Esophagus muscularis mucosa (tissue), 4 donors: ENCODE measurements around the gene TNP2. TPM values are rescaled to one million over a fixed set of nuclear protein-coding genes. Genes with fewer than 3 reads are reported as not detected.

ENCODE experiments used
- DNase-seq: peaks from one replicate; pipeline ENCODE4 v3.0.0-alpha.2; 2017; ENCODE audit errors: extremely low spot score
- H3K27ac ChIP-seq, 4 donors: fragments of 200-600 bp; sonication (generic); replicated peaks in 1 of 4; 1 replicate in 3 of 4; 2 replicates in 1 of 4; pipeline ENCODE4 v1.5.1; 2016 to 2019; ENCODE audit warnings: mild to moderate bottlenecking in 1 of 4
- H3K27me3 ChIP-seq, 4 donors: fragments of 200-600 bp; sonication (generic); one replicate each; pipeline versions ENCODE4 v1.5.1 to v1.6.0; 2016 to 2019
- H3K36me3 ChIP-seq, 4 donors: fragments of 200-600 bp; sonication (generic); one replicate each; pipeline ENCODE4 v1.5.1; 2016 to 2019
- H3K4me1 ChIP-seq, 4 donors: fragments of 200-600 bp; sonication (generic); one replicate each; pipeline ENCODE4 v1.5.1; 2016 to 2019
- H3K4me3 ChIP-seq, 4 donors: fragments of 200-600 bp; sonication (generic); 1 replicate in 2 of 4; 2 replicates in 2 of 4; pipeline ENCODE4 v1.5.1; 2016 to 2019; ENCODE audit warnings: mild to moderate bottlenecking in 4 of 4, moderate library complexity in 1 of 4
- H3K9me3 ChIP-seq, 4 donors: fragments of 200-600 bp; sonication (generic); 1 replicate in 3 of 4; 2 replicates in 1 of 4; pipeline ENCODE4 v1.5.1; 2016 to 2019
- EP300 ChIP-seq: sonication (generic); formaldehyde crosslinking; IDR thresholded peaks from one replicate; pipeline ENCODE4 v1.6.1; 2017; ENCODE audit warnings: antibody characterized with exemption
- POLR2A ChIP-seq: fragments of 450-650 bp; IDR thresholded peaks from one replicate; pipeline ENCODE4 v1.6.1; 2017; ENCODE audit warnings: antibody characterized with exemption, moderate library complexity, mild to moderate bottlenecking, low read depth
- POLR2AphosphoS5 ChIP-seq, 2 donors: sonication (generic); formaldehyde crosslinking; IDR thresholded peaks; one replicate each; pipeline ENCODE4 v1.6.1; 2017; ENCODE audit warnings: antibody characterized with exemption in 2 of 2
- WGBS: methylation state at CpG from one replicate; pipeline ENCODE4 v1.1.5; 2018; 5-methylcytosine and 5-hydroxymethylcytosine counted together
- intact Hi-C: fragments of 100-400 bp; cut with DNase I; formaldehyde crosslinking; loops from one replicate; pipeline ENCODE4 v1.15.1; 2023
- total RNA-seq, 4 donors: library from RNA; depleted of rRNA; stranded (reverse); fragments of >200 nt; gene quantifications; one replicate each; pipeline versions ENCODE4 v1.1.0 to v1.2.1, GENCODE V29; 2016
- TF ChIP-seq, protein P1 (sequence below), 3 experiments: fragments of 200-600 bp in 2 of 3; fragments of 450-650 bp in 1 of 3; sonication (generic) in 2 of 3; IDR thresholded peaks; one replicate each; pipeline ENCODE4 v1.5.1; 2017 to 2019; ENCODE audit warnings: antibody characterized with exemption in 3 of 3, mild to moderate bottlenecking in 2 of 3, moderate library complexity in 1 of 3

Gene TNP2
- total RNA-seq, 4 donors from 2014 or later: not detected

DNA sequence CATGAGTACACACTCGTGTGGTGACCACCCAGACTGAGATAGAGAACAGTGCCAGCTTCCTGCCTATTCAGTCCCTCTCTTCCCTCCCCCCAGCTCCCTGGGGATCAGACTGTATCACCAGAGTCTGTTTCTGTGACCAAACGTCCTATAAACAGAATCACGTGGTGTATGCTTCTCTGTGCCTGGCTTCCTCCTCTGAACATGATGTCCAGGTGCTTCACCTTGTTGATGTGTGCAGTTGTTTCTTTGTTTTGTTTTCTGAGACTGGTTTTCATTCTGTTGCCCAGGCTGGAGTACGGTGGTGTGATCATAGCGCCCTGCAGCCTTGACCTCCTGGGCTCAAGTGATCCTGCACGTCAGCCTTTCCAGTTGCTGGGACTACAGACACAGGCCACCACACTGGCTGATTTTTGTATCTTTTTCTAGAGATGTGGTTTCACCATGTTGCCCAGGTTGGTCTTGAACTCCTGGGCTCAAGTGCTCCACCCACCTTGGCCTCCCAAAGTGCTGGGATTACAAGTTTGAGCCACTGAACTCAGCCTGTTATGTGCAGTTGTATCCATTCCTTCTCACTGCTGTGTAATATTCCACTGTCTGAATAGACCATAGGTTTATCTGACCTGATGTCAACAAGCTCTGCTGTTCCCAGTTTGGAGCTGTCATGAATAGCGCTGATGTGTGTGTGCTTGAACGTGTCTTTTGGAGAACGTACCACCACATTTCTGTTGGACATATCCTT is 40.9 kb upstream of the TNP2 start:
- intact Hi-C loops: no loop called here
- no peaks in the 10 kb centered on the region for H3K9me3 ChIP-seq
- peaks cover 0 to 9% (median 3%) of the 10 kb centered on the region in 4 donors for H3K4me1 ChIP-seq
- H3K4me3 ChIP-seq: no peak overlapping the region
- DNase-seq: no peak
- 72% methylated on average over 9 of the region's 9 CpGs for WGBS
- TF ChIP-seq POLR2AphosphoS5 (IDR thresholded peaks at IDR 0.05) (no peak), POLR2A (no peak), EP300 (no peak)
- TF ChIP-seq, protein P1, sequence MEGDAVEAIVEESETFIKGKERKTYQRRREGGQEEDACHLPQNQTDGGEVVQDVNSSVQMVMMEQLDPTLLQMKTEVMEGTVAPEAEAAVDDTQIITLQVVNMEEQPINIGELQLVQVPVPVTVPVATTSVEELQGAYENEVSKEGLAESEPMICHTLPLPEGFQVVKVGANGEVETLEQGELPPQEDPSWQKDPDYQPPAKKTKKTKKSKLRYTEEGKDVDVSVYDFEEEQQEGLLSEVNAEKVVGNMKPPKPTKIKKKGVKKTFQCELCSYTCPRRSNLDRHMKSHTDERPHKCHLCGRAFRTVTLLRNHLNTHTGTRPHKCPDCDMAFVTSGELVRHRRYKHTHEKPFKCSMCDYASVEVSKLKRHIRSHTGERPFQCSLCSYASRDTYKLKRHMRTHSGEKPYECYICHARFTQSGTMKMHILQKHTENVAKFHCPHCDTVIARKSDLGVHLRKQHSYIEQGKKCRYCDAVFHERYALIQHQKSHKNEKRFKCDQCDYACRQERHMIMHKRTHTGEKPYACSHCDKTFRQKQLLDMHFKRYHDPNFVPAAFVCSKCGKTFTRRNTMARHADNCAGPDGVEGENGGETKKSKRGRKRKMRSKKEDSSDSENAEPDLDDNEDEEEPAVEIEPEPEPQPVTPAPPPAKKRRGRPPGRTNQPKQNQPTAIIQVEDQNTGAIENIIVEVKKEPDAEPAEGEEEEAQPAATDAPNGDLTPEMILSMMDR (IDR thresholded peaks at IDR 0.05): no peak
- H3K36me3 ChIP-seq: no peaks in the 10 kb centered on the region
- H3K27me3 ChIP-seq: no peaks in the 10 kb centered on the region
- no peak overlapping the region for H3K27ac ChIP-seq

DNA sequence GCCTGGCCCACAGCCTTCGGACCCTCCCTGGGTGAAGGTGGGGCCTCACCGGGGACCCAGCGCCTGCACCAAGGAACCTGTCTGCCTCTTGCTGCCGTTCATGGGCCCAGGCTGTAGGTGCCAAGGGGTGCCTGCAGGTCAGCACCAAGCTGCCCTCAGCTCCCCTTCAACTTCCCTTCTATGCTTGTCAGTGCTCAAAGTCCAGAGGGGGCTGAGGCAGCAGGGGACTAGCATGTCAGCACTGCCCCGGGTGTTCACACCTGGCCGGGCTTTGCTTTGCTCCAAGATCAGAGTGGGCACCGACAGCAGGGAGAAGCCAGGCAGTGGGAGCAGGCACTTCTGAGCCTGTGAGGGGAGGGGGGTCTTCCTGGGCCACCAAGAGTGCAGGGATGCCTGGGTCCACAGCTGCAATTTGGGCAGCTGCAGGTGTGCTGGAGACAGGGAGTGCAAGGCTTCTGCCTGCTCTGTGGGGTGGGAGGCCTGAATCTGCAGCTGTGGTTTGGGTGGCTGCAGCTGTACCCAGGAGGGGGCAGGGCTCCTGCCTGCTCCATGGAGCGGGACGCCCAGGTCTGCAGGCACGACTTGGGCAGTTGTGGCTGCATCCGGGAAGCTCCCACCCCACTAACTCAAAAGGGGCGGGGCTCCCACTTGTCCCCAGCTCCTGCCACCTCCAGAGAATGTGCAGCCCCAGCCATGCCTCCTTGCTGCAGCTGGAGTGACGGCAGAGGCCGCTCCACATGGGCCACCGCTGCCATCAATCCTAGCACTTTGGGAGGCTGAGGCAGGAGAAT is 39.6 kb upstream of the TNP2 start:
- H3K4me1 ChIP-seq: peaks cover 0 to 9% (median 3%) of the 10 kb centered on the region in 4 donors

DNA sequence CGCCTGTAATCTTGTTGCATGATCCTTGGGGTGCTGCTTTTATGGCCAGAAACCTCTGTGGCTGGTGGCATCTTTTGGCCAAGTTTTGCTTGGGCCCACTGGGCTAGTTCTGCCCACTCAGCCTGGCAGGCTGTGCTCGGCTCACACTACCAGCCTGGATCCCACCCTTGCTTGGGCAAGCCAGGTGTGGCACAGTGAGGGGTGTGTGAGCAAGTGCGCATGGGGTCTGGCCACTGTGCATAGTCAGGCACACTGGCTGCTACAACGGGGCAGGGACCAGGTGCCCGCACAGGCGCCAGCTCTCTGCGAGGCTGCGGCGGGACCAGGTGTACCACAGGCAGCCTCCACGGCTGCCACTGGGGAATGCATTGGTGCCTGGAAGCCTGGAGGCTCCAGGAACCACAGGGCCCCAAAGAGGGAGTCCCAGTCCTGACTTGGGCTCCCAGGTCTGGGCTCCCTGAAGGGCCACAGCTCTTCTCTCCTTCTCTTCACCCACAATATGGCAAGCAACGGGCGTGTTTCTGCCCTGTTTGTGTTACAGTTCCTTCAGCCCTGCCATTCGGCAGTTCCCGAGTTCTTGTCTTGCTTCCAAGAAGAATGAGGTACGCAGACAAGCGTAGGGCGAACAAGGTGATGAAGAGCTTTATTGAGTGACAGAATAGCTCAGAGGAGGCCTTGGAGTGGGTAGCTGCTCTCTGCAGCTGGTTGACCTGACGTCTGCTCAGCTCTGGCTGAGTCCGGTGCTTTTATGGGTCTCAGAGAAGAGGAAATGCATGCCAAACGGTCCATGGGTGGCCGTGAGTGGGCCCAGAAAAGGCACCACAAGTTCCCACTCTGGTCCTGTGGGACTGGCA is 38.7 kb upstream of the TNP2 start:
- Histone ChIP-seq H3K4me3 (no peak overlapping the region), H3K27me3 (no peaks in the 10 kb centered on the region), H3K9me3 (no peaks in the 10 kb centered on the region), H3K36me3 (no peaks in the 10 kb centered on the region), H3K4me1 (peaks cover 0 to 9% (median 3%) of the 10 kb centered on the region in 4 donors), H3K27ac (no peak overlapping the region)
- DNase-seq: no peak
- intact Hi-C loops: no loop called here
- TF ChIP-seq POLR2A (no peak), POLR2AphosphoS5 (IDR thresholded peaks at IDR 0.05) (no peak), EP300 (no peak)
- TF ChIP-seq, protein P1 (IDR thresholded peaks at IDR 0.05): no peak
- 95% methylated on average over 12 of the region's 21 CpGs for WGBS

More for the DNA sequence above, 39.6 kb upstream of the TNP2 start:
- no peak overlapping the region for H3K27ac ChIP-seq
- DNase-seq: no peak
- H3K9me3 ChIP-seq: no peaks in the 10 kb centered on the region
- TF ChIP-seq POLR2AphosphoS5 (IDR thresholded peaks at IDR 0.05) (no peak), EP300 (no peak), POLR2A (no peak)
- TF ChIP-seq, protein P1 (IDR thresholded peaks at IDR 0.05): no peak
- 66% methylated on average over 6 of the region's 15 CpGs for WGBS
- no peaks in the 10 kb centered on the region for H3K27me3 ChIP-seq
- intact Hi-C loops: no loop called here
- no peak overlapping the region for H3K4me3 ChIP-seq
- H3K36me3 ChIP-seq: no peaks in the 10 kb centered on the region

- 82% methylated on average over 7 of the region's 7 CpGs for WGBS
- no peak for DNase-seq
- no peaks in the 10 kb centered on the region for H3K36me3 ChIP-seq
- TF ChIP-seq EP300: no peak
- TF ChIP-seq POLR2AphosphoS5 (IDR thresholded peaks at IDR 0.05): no peak
- TF ChIP-seq POLR2A: no peak
- TF ChIP-seq, protein P1 (IDR thresholded peaks at IDR 0.05): no peak
- no peaks in the 10 kb centered on the region for H3K27me3 ChIP-seq
- H3K4me1 ChIP-seq: peaks cover 0 to 2% (median 0%) of the 10 kb centered on the region in 4 donors
- intact Hi-C loops: no loop called here
- H3K9me3 ChIP-seq: no peaks in the 10 kb centered on the region
- H3K27ac ChIP-seq: no peak overlapping the region
- H3K4me3 ChIP-seq: no peak overlapping the region
These were observed 38.0 kb upstream of the TNP2 start for GRCh38 chr16:11306997-11307638.
